K562 (cell line): Measurements from ENCODE around the gene RNF41. TPM values are rescaled to one million over a fixed set of nuclear protein-coding genes. Genes with fewer than 3 reads are reported as not detected.
"Not testable (repeated sequence)": the region's sequence is repeated elsewhere in the genome, so short reads cannot be mapped to it uniquely, and the experiment has no call there.

Source experiments
- ATAC-seq: fragments of 200-7000 bp; cut with Tn5 transposase; 3 replicates; pipeline ENCODE4 v1.9.1; 2020; ENCODE audit warnings: moderate library complexity
- BruUV-seq: library from RNA; stranded (reverse); fragments of 400-500 nt; replicated peaks from 2 replicates; lab custom pipeline; 2021; lab: Mats Ljungman, UMichigan
- CTCF ChIA-PET: fragments of 300-600 bp; formaldehyde crosslinking; extraction: SDS; loops from one replicate; lab custom pipeline; 2021; ENCODE audit warnings: low intra/inter-chr PET ratio; lab: Yijun Ruan, JAX
- POLR2A ChIA-PET: fragments of 300-600, 350-650 bp; sonication (Branson Sonifier 250); formaldehyde crosslinking; extraction: SDS; loops from one replicate; lab custom pipeline; 2021; ENCODE audit warnings: antibody characterized with exemption, inconsistent platforms; lab: Yijun Ruan, JAX
- DNase-seq, 4 experiments: peaks; one replicate each; pipeline versions ENCODE4 v3.0.0 to v3.0.0-alpha.2; 2011 to 2018; ENCODE audit warnings: low spot score in 3 of 4, mixed read lengths in 3 of 4; ENCODE audit errors: extremely low read depth in 1 of 4
- FAIRE-seq: peaks from 2 replicates; lab custom pipeline; 2011; peaks lifted over from hg19 to GRCh38; lab: Jason Lieb, UNC
- H2AFZ ChIP-seq: 2 replicates; pipeline ENCODE4 v1.6.0; 2011; ENCODE audit warnings: low read depth, low read length, control low read depth, inconsistent platforms
- H3K27ac ChIP-seq: fragments of 200-600 bp; 3 replicates; pipeline ENCODE4 v1.8.0; 2011; ENCODE audit warnings: low read depth, mild to moderate bottlenecking, control low read depth, inconsistent platforms, low read length, moderate library complexity, mixed read lengths; ENCODE audit errors: extremely low read depth
- H3K27me3 ChIP-seq, 2 experiments: fragments of 300-600 bp in 1 of 2; 2 replicates in 1 of 2; 3 replicates in 1 of 2; pipeline versions ENCODE4 v1.6.0 to v1.8.0; 2011; ENCODE audit warnings: inconsistent platforms in 2 of 2, low read length in 2 of 2, mild to moderate bottlenecking in 1 of 2, mixed read lengths in 1 of 2, moderate library complexity in 1 of 2; ENCODE audit not compliant: control insufficient read depth in 2 of 2, insufficient read depth in 2 of 2
- H3K36me3 ChIP-seq: fragments of 300-600 bp; 3 replicates; pipeline ENCODE4 v1.8.0; 2011; ENCODE audit warnings: mild to moderate bottlenecking, low read length, inconsistent platforms; ENCODE audit not compliant: control insufficient read depth, insufficient read depth
- H3K4me1 ChIP-seq, 2 experiments: fragments of 200-600 bp in 1 of 2; replicated peaks in 1 of 2; 2 replicates in 1 of 2; 3 replicates in 1 of 2; pipeline versions ENCODE4 v1.5.1 to v1.8.0; 2011; ENCODE audit warnings: inconsistent platforms in 2 of 2, low read length in 2 of 2, mild to moderate bottlenecking in 1 of 2, mixed read lengths in 1 of 2, moderate library complexity in 1 of 2; ENCODE audit not compliant: control insufficient read depth in 2 of 2, insufficient read depth in 2 of 2
- H3K4me2 ChIP-seq: 2 replicates; pipeline ENCODE4 v1.6.1; 2011; ENCODE audit warnings: low read length, control low read depth, inconsistent platforms, mixed read lengths; ENCODE audit not compliant: insufficient read depth
- H3K4me3 ChIP-seq: fragments of 200-600 bp; sonication (generic), shearing (Covaris generic); 2 replicates; pipeline ENCODE4 v1.5.1; 2016; ENCODE audit warnings: control low read depth, inconsistent platforms
- H3K79me2 ChIP-seq: fragments of 200-600 bp; 3 replicates; pipeline ENCODE4 v1.8.0; 2011; ENCODE audit warnings: low read length, inconsistent platforms; ENCODE audit not compliant: control insufficient read depth, insufficient read depth
- H3K9ac ChIP-seq, 2 experiments: 2 replicates each; pipeline versions ENCODE4 v1.6.0 to v1.6.1; 2011; ENCODE audit warnings: low read depth in 2 of 2, low read length in 2 of 2, control low read depth in 1 of 2, inconsistent platforms in 1 of 2, mild to moderate bottlenecking in 1 of 2, mixed read lengths in 1 of 2; ENCODE audit not compliant: insufficient read depth in 1 of 2
- H3K9me1 ChIP-seq: one replicate; pipeline ENCODE4 v1.6.0; 2011; ENCODE audit warnings: inconsistent platforms, mild to moderate bottlenecking, low read length, moderate library complexity; ENCODE audit not compliant: control insufficient read depth, insufficient read depth
- H3K9me3 ChIP-seq: replicated peaks from 2 replicates; pipeline ENCODE4 v1.5.1; 2011; ENCODE audit warnings: low read depth, low read length, inconsistent platforms; ENCODE audit not compliant: control insufficient read depth, insufficient read depth
- H4K20me1 ChIP-seq: replicated peaks from 2 replicates; pipeline ENCODE4 v1.6.1; 2011; ENCODE audit warnings: low read length, inconsistent platforms, mixed read lengths; ENCODE audit not compliant: control insufficient read depth, insufficient read depth
- E2F1 ChIP-seq: sonication (generic); formaldehyde crosslinking; IDR thresholded peaks from 2 replicates; pipeline ENCODE4 v1.8.1; 2023; ENCODE audit warnings: mild to moderate bottlenecking, missing genetic modification reagents, moderate library complexity
- FOS ChIP-seq: IDR thresholded peaks from 3 replicates; pipeline ENCODE4 v1.6.1; 2011; ENCODE audit not compliant: insufficient read length; ENCODE audit errors: extremely low read depth
- POLR3A ChIP-seq: IDR thresholded peaks from 2 replicates; pipeline ENCODE4 v1.6.1; 2011; ENCODE audit warnings: borderline replicate concordance, mild to moderate bottlenecking, moderate library complexity; ENCODE audit not compliant: insufficient read length, insufficient read depth; ENCODE audit errors: extremely low read depth
- ZNF318 ChIP-seq, 2 experiments: fragments of 450-650 bp; IDR thresholded peaks; 2 replicates each; pipeline ENCODE4 v1.6.1; 2016; ENCODE audit warnings: mild to moderate bottlenecking in 2 of 2, borderline replicate concordance in 1 of 2, low read depth in 1 of 2, moderate library complexity in 1 of 2
- WGBS: fragments of 100-300 bp; shearing (Covaris generic); methylation state at CpG from one replicate; pipeline ENCODE4 v1.1.6; 2016; ENCODE audit warnings: low coverage, mixed read lengths; ENCODE audit not compliant: insufficient coverage; ENCODE audit errors: missing lambda C conversion rate; 5-methylcytosine and 5-hydroxymethylcytosine counted together
- in situ Hi-C: fragments of 300-500 bp; cut with MboI; formaldehyde crosslinking; loops from 4 replicates; pipeline ENCODE4 v1.15.0; 2018; ENCODE audit warnings: inconsistent platforms, mixed read lengths
- intact Hi-C: fragments of 100-400 bp; cut with micrococcal nuclease; formaldehyde crosslinking; loops from 2 replicates; pipeline ENCODE4 v1.14.2; 2022
- polyA plus RNA-seq, 8 experiments: library from polyadenylated mRNA; depleted of rRNA in 4 of 8; stranded (reverse) in 5 of 8; unstranded in 3 of 8; fragments of >200 nt; fragmentation: Nextera tagmentation in 2 of 8; fragmentation: Illumina TruSeq in 1 of 8; extraction: Ambion mirVana in 2 of 8; extraction: Trizol in 1 of 8; gene quantifications; 2 replicates each; pipeline versions ENCODE4 v1.2.1 to v1.2.3, GENCODE V29; 2011 to 2014; ENCODE audit warnings: inconsistent platforms in 1 of 8, missing spikeins in 1 of 8
- total RNA-seq, 7 experiments: library from RNA; depleted of rRNA in 6 of 7; stranded (reverse); fragments of >200 nt in 6 of 7; fragmentation: Illumina TruSeq in 2 of 7; extraction: Trizol in 2 of 7; gene quantifications; 2 replicates each; pipeline versions ENCODE4 v1.2.1 to v1.2.3, GENCODE V29; 2011 to 2021; ENCODE audit warnings: low replicate concordance in 1 of 7
- TF ChIP-seq, protein P1 (sequence below): fragments of 250-450 bp; sonication (Bioruptor Pico); IDR thresholded peaks from 2 replicates; pipeline ENCODE4 v1.4.0; 2020

Gene RNF41
- total and polyA plus RNA-seq, 9 of the 15 experiments (the other 6 are each of a cell fraction or from before 2014, with no cell fraction given): 28.2 to 46.8 (median 33.8) TPM

- TF ChIP-seq ZNF318 (IDR thresholded peaks at IDR 0.05; ENCODE audit: borderline replicate concordance in 1 of 2, low read depth in 1 of 2) (no peak), POLR3A (no peak), FOS (no peak), E2F1 (CRISPR knock-in tag) (no peak)
- TF ChIP-seq, protein P1, sequence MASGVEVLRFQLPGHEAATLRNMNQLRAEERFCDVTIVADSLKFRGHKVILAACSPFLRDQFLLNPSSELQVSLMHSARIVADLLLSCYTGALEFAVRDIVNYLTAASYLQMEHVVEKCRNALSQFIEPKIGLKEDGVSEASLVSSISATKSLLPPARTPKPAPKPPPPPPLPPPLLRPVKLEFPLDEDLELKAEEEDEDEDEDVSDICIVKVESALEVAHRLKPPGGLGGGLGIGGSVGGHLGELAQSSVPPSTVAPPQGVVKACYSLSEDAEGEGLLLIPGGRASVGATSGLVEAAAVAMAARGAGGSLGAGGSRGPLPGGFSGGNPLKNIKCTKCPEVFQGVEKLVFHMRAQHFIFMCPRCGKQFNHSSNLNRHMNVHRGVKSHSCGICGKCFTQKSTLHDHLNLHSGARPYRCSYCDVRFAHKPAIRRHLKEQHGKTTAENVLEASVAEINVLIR (CRISPR knock-in tag): no peak
Observed at GRCh38 chr12:56197921-56198635, 23.6 kb downstream of the RNF41 start (continued).

- intact Hi-C loops, CTCF ChIA-PET, H3K9me3 ChIP-seq, H4K20me1 ChIP-seq, FAIRE-seq, H3K36me3 ChIP-seq, DNase-seq, H3K4me1 ChIP-seq, H3K9ac ChIP-seq, H3K79me2 ChIP-seq, ATAC-seq, in situ Hi-C loops, H3K4me2 ChIP-seq, H3K9me1 ChIP-seq, H3K27me3 ChIP-seq, BruUV-seq, H3K4me3 ChIP-seq, H2AFZ ChIP-seq, H3K27ac ChIP-seq: not testable (repeated sequence)
- POLR2A ChIA-PET: interaction anchor here (0.6 to 0.7 kb wide), 2 partner anchors 8 to 223 kb away, joined by 3 read pairs; partner anchors contain the start of gene RAB5B
- 48% methylated on average over 10 of the region's 11 CpGs for WGBS
Observed at GRCh38 chr12:56196818-56197550, 24.7 kb downstream of the RNF41 start.
